T-cell (primary cell): Measurements from ENCODE around the gene VAV2. TPM values are rescaled to one million over a fixed set of nuclear protein-coding genes. Genes with fewer than 3 reads are reported as not detected.

Source experiments
- ATAC-seq, 4 experiments: fragments of 200-7000 bp in 3 of 4; fragments of 150-1000 bp in 1 of 4; cut with Tn5 transposase; replicated peaks in 1 of 4; 1 replicate in 3 of 4; 2 replicates in 1 of 4; pipeline ENCODE4 v1.10.0; 2021; ENCODE audit warnings: moderate library complexity in 3 of 4, mild to moderate bottlenecking in 2 of 4, moderate number of reproducible peaks in 1 of 4
- CTCF ChIA-PET, 2 donors: fragments of 300-600 bp; sonication (Branson Sonifier 250); formaldehyde crosslinking; loops; one replicate each; lab custom pipeline; 2022; ENCODE audit warnings: antibody characterized with exemption in 2 of 2; lab: Charles Lee
- POLR2A ChIA-PET, 2 donors: fragments of 300-600 bp; sonication (Branson Sonifier 250); formaldehyde crosslinking; loops; one replicate each; lab custom pipeline; 2022; ENCODE audit warnings: antibody characterized with exemption in 2 of 2; lab: Charles Lee
- DNase-seq, 35 experiments: peaks; one replicate each; pipeline versions ENCODE4 v3.0.0 to v3.0.0-alpha.2; 2013 to 2023
- H3K27ac ChIP-seq: one replicate; pipeline ENCODE4 v1.5.1; 2013; ENCODE audit warnings: low read length
- H3K27me3 ChIP-seq, 2 experiments: replicated peaks in 1 of 2; 1 replicate in 1 of 2; 2 replicates in 1 of 2; pipeline versions ENCODE4 v1.6.1 to v1.7.0; 2013; ENCODE audit warnings: low read length in 1 of 2, mixed read lengths in 1 of 2; ENCODE audit not compliant: control insufficient read depth in 2 of 2, insufficient read depth in 2 of 2; ENCODE audit errors: extremely low read depth in 1 of 2
- H3K36me3 ChIP-seq, 2 donors: 1 replicate in 1 of 2; 2 replicates in 1 of 2; pipeline versions ENCODE4 v1.6.1 to v1.7.0; 2013; ENCODE audit warnings: low read length in 1 of 2; ENCODE audit not compliant: control insufficient read depth in 2 of 2, insufficient read depth in 1 of 2; ENCODE audit errors: extremely low read depth in 1 of 2
- H3K4me1 ChIP-seq, 2 experiments: 1 replicate in 1 of 2; 2 replicates in 1 of 2; pipeline versions ENCODE4 v1.6.1 to v1.7.0; 2013; ENCODE audit warnings: low read length in 2 of 2, mixed read lengths in 1 of 2; ENCODE audit not compliant: insufficient read depth in 2 of 2, control insufficient read depth in 1 of 2; ENCODE audit errors: extremely low read depth in 1 of 2
- H3K4me3 ChIP-seq, 2 donors: 1 replicate in 1 of 2; 2 replicates in 1 of 2; pipeline versions ENCODE4 v1.5.1 to v1.7.0; 2013; ENCODE audit warnings: mild to moderate bottlenecking in 2 of 2, low read length in 1 of 2, moderate library complexity in 1 of 2; ENCODE audit not compliant: control insufficient read depth in 1 of 2; ENCODE audit errors: extremely low read depth in 1 of 2
- H3K9me3 ChIP-seq: 2 replicates; pipeline ENCODE4 v1.7.0; 2013
- H3K27ac Mint-ChIP-seq, 2 donors: one replicate each; pipeline ENCODE4 v1.8.0; 2020 to 2021; ENCODE audit warnings: mild to moderate bottlenecking in 2 of 2, mixed read lengths in 2 of 2
- H3K27me3 Mint-ChIP-seq, 2 donors: one replicate each; pipeline ENCODE4 v1.8.0; 2021 to 2022; ENCODE audit warnings: mixed read lengths in 2 of 2
- H3K36me3 Mint-ChIP-seq: one replicate; pipeline ENCODE4 v1.8.0; 2021; ENCODE audit warnings: mixed read lengths
- H3K4me1 Mint-ChIP-seq, 3 donors: one replicate each; pipeline ENCODE4 v1.8.0; 2020 to 2022; ENCODE audit warnings: mixed read lengths in 3 of 3, mild to moderate bottlenecking in 1 of 3
- H3K4me3 Mint-ChIP-seq, 3 donors: one replicate each; pipeline ENCODE4 v1.8.0; 2020 to 2022; ENCODE audit warnings: mild to moderate bottlenecking in 3 of 3, mixed read lengths in 3 of 3, moderate library complexity in 3 of 3
- H3K9me3 Mint-ChIP-seq, 3 donors: one replicate each; pipeline ENCODE4 v1.8.0; 2020 to 2022; ENCODE audit warnings: mixed read lengths in 3 of 3
- WGBS: methylation state at CpG from one replicate; pipeline ENCODE4 v1.1.5; 2013; ENCODE audit warnings: missing lambda C conversion rate; ENCODE audit not compliant: insufficient coverage; 5-methylcytosine and 5-hydroxymethylcytosine counted together
- total RNA-seq, 35 experiments: library from RNA in 6 of 35; stranded (reverse) in 6 of 35; fragments of 120-200 nt in 1 of 35; gene quantifications; one replicate each; pipeline versions ENCODE4 v1.2.1 to v1.2.4 and lab custom pipeline; 2013 to 2026

Gene VAV2
- total RNA-seq, 5 donors from 2014 or later (not counting 1 experiment from before 2014, with no cell fraction given) = 1.2 to 7.5 (median 4.9) TPM

DNA sequence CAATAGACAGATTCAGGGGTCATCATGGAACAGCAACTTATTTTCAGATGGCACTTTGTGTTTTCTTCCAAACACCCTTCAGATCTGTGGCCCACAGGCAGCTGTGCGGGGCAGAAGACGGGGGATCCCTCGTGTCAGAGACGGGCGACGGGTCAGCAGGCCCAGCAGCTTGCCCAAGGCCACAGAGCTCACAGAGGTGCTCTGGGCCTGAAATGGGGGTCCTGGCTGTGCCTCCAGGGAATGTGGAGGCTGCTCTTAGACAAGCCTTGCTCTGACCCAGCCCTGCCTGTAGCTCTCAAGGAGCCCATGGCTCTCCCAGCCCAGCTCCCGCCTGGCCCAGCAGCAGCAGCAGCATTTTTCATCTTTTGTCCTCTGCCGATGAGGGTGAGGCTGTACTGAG is 213.0 kb downstream of the VAV2 start:
- H3K4me3 Mint-ChIP-seq = no peak overlapping the region
- H3K27ac Mint-ChIP-seq = no peak overlapping the region
- Histone ChIP-seq H3K36me3 (no peaks in the 10 kb centered on the region), H3K4me3 (no peak overlapping the region), H3K27ac (no peak overlapping the region), H3K9me3 (no peaks in the 10 kb centered on the region), H3K4me1 (no peaks in the 10 kb centered on the region), H3K27me3 (no peaks in the 10 kb centered on the region)
- H3K27me3 Mint-ChIP-seq = no peaks in the 10 kb centered on the region
- no peaks in the 10 kb centered on the region for H3K4me1 Mint-ChIP-seq
- DNase-seq (no peak), ATAC-seq (no peak)
- ChIA-PET CTCF (no interaction called here), POLR2A (no interaction called here)
- 90% methylated on average over 5 of the region's 8 CpGs for WGBS
- peaks cover 14% of the 10 kb centered on the region for H3K36me3 Mint-ChIP-seq
- H3K9me3 Mint-ChIP-seq = no peaks in the 10 kb centered on the region

- H3K4me3 Mint-ChIP-seq = no peak overlapping the region
- H3K4me1 Mint-ChIP-seq = no peaks in the 10 kb centered on the region
- CTCF ChIA-PET = no interaction called here
- DNase-seq = no peak
- H3K27ac Mint-ChIP-seq = no peak overlapping the region
- ATAC-seq = no peak
- POLR2A ChIA-PET = interaction anchor here in 1 of 2 donors (0.5 kb wide), 1 partner anchor 61 kb away, joined by 3 read pairs; no protein-coding TSS in a partner anchor
- Histone ChIP-seq H3K4me1 (no peaks in the 10 kb centered on the region), H3K9me3 (no peaks in the 10 kb centered on the region), H3K4me3 (no peak overlapping the region), H3K36me3 (no peaks in the 10 kb centered on the region), H3K27me3 (no peaks in the 10 kb centered on the region), H3K27ac (no peak overlapping the region)
- H3K36me3 Mint-ChIP-seq = peaks cover 18% of the 10 kb centered on the region
- 87% methylated on average over 15 of the region's 20 CpGs for WGBS
- H3K9me3 Mint-ChIP-seq = peaks cover 0 to 1% (median 0%) of the 10 kb centered on the region in 3 donors
- no peaks in the 10 kb centered on the region for H3K27me3 Mint-ChIP-seq
These were observed 213.6 kb downstream of the VAV2 start for GRCh38 chr9:133778336-133779013.

GRCh38 chr9:133777871-133778270 is 214.3 kb downstream of the VAV2 start:
- ChIA-PET CTCF (interaction anchor here in 1 of 2 donors (0.7 kb wide), 1 partner anchor 178 kb away, joined by 3 read pairs; no protein-coding TSS in a partner anchor), POLR2A (no interaction called here)
- Mint-ChIP-seq H3K27me3 (no peaks in the 10 kb centered on the region), H3K27ac (no peak overlapping the region), H3K4me1 (no peaks in the 10 kb centered on the region), H3K9me3 (peaks cover 0 to 2% (median 0%) of the 10 kb centered on the region in 3 donors), H3K4me3 (no peak overlapping the region), H3K36me3 (peaks cover 19% of the 10 kb centered on the region)
- no peak overlapping the region for H3K4me3 ChIP-seq
- ATAC-seq = no peak
- 92% methylated on average over 12 of the region's 14 CpGs for WGBS
- no peak for DNase-seq
- no peaks in the 10 kb centered on the region for H3K27me3 ChIP-seq
- H3K27ac ChIP-seq = no peak overlapping the region
- no peaks in the 10 kb centered on the region for H3K9me3 ChIP-seq
- H3K36me3 ChIP-seq = no peaks in the 10 kb centered on the region
- H3K4me1 ChIP-seq = no peaks in the 10 kb centered on the region

GRCh38 chr9:133777068-133777791 is 214.9 kb downstream of the VAV2 start:
- Histone ChIP-seq H3K36me3 (no peaks in the 10 kb centered on the region), H3K27me3 (no peaks in the 10 kb centered on the region), H3K4me3 (no peak overlapping the region), H3K4me1 (no peaks in the 10 kb centered on the region), H3K27ac (no peak overlapping the region), H3K9me3 (no peaks in the 10 kb centered on the region)
- Mint-ChIP-seq H3K4me3 (no peak overlapping the region), H3K36me3 (peaks cover 19% of the 10 kb centered on the region), H3K9me3 (peaks cover 0 to 2% (median 0%) of the 10 kb centered on the region in 3 donors), H3K27me3 (no peaks in the 10 kb centered on the region), H3K27ac (no peak overlapping the region), H3K4me1 (no peaks in the 10 kb centered on the region)
- ChIA-PET POLR2A (interaction anchor here in 1 of 2 donors (0.5 kb wide), 1 partner anchor 104 kb away, joined by 3 read pairs; no protein-coding TSS in a partner anchor), CTCF (interaction anchor here in 1 of 2 donors (0.7 kb wide), 1 partner anchor 178 kb away, joined by 3 read pairs; no protein-coding TSS in a partner anchor)
- no peak for DNase-seq
- WGBS = 78% methylated on average over 12 of the region's 15 CpGs
- no peak for ATAC-seq

DNA sequence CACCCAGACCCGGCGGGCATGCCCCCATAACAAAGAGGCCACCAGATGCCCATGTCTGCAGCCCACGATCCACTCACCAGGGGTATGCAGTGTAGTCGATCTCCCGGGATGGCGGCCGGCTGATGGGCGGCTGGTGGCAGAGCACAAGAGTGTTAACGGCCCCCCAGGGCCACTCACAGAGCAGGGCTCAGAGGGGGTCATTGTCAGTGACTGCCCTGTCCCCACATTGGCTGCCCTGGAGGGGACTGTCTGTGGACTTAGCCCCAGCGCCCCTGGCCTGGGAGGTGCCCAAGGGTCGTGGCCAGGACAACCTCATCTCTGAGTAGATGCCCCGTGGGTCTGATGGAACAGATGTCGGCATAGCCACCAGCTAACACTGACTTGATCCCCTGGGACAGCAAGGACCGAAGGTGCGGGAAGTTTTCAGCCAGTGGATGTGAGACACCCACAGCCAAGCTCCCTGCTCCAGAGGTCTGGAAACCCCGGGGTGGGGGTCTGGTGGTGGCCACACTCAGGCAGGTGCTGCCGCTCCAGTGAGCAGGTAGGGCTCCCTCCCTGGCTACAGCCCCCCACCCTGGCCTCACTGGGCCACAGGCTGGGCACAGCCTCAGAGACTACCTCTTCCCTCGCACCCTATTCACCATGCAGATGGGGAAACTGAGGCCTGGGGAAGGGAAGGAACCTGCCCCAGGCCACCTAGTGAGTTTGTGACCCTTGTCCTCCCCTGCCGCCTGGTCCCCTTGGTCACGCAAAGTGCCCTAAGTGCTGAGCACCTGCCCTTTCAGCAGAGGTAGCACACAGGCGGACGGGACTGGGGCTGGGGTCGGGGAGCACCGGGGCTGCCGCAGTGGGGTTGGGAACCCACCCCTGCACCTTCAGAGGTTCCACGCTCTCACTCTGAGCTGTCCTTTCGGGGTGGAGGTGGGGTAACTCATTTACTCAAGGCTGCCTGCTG is 215.9 kb downstream of the VAV2 start:
- POLR2A ChIA-PET = no interaction called here

GRCh38 chr9:133775291-133775690 is 216.8 kb downstream of the VAV2 start:
- Mint-ChIP-seq H3K9me3 (peaks cover 0 to 2% (median 0%) of the 10 kb centered on the region in 3 donors), H3K27ac (no peak overlapping the region), H3K36me3 (peaks cover 22% of the 10 kb centered on the region), H3K4me1 (no peaks in the 10 kb centered on the region), H3K4me3 (no peak overlapping the region), H3K27me3 (no peaks in the 10 kb centered on the region)
- Histone ChIP-seq H3K36me3 (no peaks in the 10 kb centered on the region), H3K27me3 (no peaks in the 10 kb centered on the region), H3K27ac (no peak overlapping the region), H3K4me3 (no peak overlapping the region), H3K9me3 (no peaks in the 10 kb centered on the region), H3K4me1 (no peaks in the 10 kb centered on the region)
- ChIA-PET CTCF (no interaction called here), POLR2A (no interaction called here)
- no peak for DNase-seq
- 56% methylated on average over 1 of the region's 2 CpGs for WGBS
- no peak for ATAC-seq

More for the DNA sequence above, 215.9 kb downstream of the VAV2 start:
- WGBS = 86% methylated on average over 18 of the region's 27 CpGs
- Histone ChIP-seq H3K27ac (no peak overlapping the region), H3K4me1 (no peaks in the 10 kb centered on the region), H3K27me3 (no peaks in the 10 kb centered on the region), H3K9me3 (no peaks in the 10 kb centered on the region), H3K36me3 (no peaks in the 10 kb centered on the region), H3K4me3 (no peak overlapping the region)
- no peak overlapping the region for H3K27ac Mint-ChIP-seq
- peaks cover 19% of the 10 kb centered on the region for H3K36me3 Mint-ChIP-seq
- no peak for DNase-seq
- no peaks in the 10 kb centered on the region for H3K27me3 Mint-ChIP-seq
- ATAC-seq = no peak
- CTCF ChIA-PET = no interaction called here
- no peaks in the 10 kb centered on the region for H3K4me1 Mint-ChIP-seq
- peaks cover 0 to 2% (median 0%) of the 10 kb centered on the region in 3 donors for H3K9me3 Mint-ChIP-seq
- H3K4me3 Mint-ChIP-seq = no peak overlapping the region
